H1 (cell line): ENCODE measurements around the gene ARF3. TPM values are rescaled to one million over a fixed set of nuclear protein-coding genes. Genes with fewer than 3 reads are reported as not detected.

Experiments used
- BCL11A ChIP-seq, 2 experiments: IDR thresholded peaks; one replicate each; pipeline ENCODE4 v1.6.1; 2011; ENCODE audit warnings: low read depth in 2 of 2, low read length in 2 of 2, mild to moderate bottlenecking in 2 of 2
- CHD1 ChIP-seq: IDR thresholded peaks from 2 replicates; pipeline ENCODE4 v1.6.1; 2012; ENCODE audit warnings: low read depth, low read length, improper control_type of control experiment
- CREB1 ChIP-seq: IDR thresholded peaks from 2 replicates; pipeline ENCODE4 v1.6.1; 2012; ENCODE audit warnings: inconsistent platforms
- GABPA ChIP-seq: IDR thresholded peaks from 2 replicates; pipeline ENCODE4 v1.6.1; 2011; ENCODE audit warnings: mild to moderate bottlenecking, low read length, moderate library complexity, borderline replicate concordance; ENCODE audit not compliant: insufficient read depth
- HDAC6 ChIP-seq: IDR thresholded peaks from one replicate; pipeline ENCODE4 v1.7.1; 2012; ENCODE audit warnings: low read depth, mild to moderate bottlenecking, inconsistent platforms, low read length, moderate library complexity
- NRF1 ChIP-seq: IDR thresholded peaks from 2 replicates; pipeline ENCODE4 v1.6.1; 2011; ENCODE audit warnings: mild to moderate bottlenecking, low read depth, low read length, improper control_type of control experiment
- RNF2 ChIP-seq: fragments of 200-900, 300-1000 bp; sonication (generic); IDR thresholded peaks from 2 replicates; pipeline ENCODE4 v1.7.1; 2016; ENCODE audit warnings: borderline replicate concordance, low read depth, mild to moderate bottlenecking, antibody characterized with exemption, low read length; ENCODE audit not compliant: poor library complexity, severe bottlenecking; ENCODE audit errors: missing control alignments
- RXRA ChIP-seq: IDR thresholded peaks from 2 replicates; pipeline ENCODE4 v1.6.1; 2011; ENCODE audit warnings: low read depth, mild to moderate bottlenecking, low read length, moderate library complexity; ENCODE audit not compliant: insufficient read depth
- TBP ChIP-seq: IDR thresholded peaks from 2 replicates; pipeline ENCODE4 v1.6.1; 2011; ENCODE audit warnings: low read depth, low read length, improper control_type of control experiment
- polyA plus RNA-seq, 7 experiments: library from polyadenylated mRNA; depleted of rRNA in 3 of 7; stranded (reverse) in 5 of 7; unstranded in 2 of 7; fragments of >200 nt in 5 of 7; fragments of 200-250 nt in 2 of 7; gene quantifications; 1 replicate in 5 of 7; 2 replicates in 1 of 7; 4 replicates in 1 of 7; pipeline versions ENCODE4 v1.2.1 to v1.2.3, GENCODE V29; 2011 to 2013; ENCODE audit warnings: missing spikeins in 2 of 7, mixed read lengths in 2 of 7
- total RNA-seq: library from RNA; stranded (reverse); fragmentation: NEBNext Ultra II Directional; extraction: Animal tissue kit (Norgen Biotek cat#: 25700); gene quantifications from 2 replicates; pipeline ENCODE4 v1.2.1, GENCODE V29; 2021
- TF ChIP-seq, protein P1 (sequence below): fragments of 300-600 bp; sonication (generic); IDR thresholded peaks from 2 replicates; pipeline ENCODE4 v1.7.1; 2012; ENCODE audit warnings: low read length, moderate library complexity, mild to moderate bottlenecking, inconsistent platforms; ENCODE audit not compliant: insufficient replicate concordance

ARF3 gene
- total and polyA plus RNA-seq, 2 of the 8 experiments (the other 6 are each of a cell fraction or from before 2014, with no cell fraction given): 231 to 250 TPM

GRCh38 chr12:48925304-48926011, 31.8 kb downstream of the ARF3 start, which contains the start of gene FKBP11 (continued):
- TF ChIP-seq, protein P1, sequence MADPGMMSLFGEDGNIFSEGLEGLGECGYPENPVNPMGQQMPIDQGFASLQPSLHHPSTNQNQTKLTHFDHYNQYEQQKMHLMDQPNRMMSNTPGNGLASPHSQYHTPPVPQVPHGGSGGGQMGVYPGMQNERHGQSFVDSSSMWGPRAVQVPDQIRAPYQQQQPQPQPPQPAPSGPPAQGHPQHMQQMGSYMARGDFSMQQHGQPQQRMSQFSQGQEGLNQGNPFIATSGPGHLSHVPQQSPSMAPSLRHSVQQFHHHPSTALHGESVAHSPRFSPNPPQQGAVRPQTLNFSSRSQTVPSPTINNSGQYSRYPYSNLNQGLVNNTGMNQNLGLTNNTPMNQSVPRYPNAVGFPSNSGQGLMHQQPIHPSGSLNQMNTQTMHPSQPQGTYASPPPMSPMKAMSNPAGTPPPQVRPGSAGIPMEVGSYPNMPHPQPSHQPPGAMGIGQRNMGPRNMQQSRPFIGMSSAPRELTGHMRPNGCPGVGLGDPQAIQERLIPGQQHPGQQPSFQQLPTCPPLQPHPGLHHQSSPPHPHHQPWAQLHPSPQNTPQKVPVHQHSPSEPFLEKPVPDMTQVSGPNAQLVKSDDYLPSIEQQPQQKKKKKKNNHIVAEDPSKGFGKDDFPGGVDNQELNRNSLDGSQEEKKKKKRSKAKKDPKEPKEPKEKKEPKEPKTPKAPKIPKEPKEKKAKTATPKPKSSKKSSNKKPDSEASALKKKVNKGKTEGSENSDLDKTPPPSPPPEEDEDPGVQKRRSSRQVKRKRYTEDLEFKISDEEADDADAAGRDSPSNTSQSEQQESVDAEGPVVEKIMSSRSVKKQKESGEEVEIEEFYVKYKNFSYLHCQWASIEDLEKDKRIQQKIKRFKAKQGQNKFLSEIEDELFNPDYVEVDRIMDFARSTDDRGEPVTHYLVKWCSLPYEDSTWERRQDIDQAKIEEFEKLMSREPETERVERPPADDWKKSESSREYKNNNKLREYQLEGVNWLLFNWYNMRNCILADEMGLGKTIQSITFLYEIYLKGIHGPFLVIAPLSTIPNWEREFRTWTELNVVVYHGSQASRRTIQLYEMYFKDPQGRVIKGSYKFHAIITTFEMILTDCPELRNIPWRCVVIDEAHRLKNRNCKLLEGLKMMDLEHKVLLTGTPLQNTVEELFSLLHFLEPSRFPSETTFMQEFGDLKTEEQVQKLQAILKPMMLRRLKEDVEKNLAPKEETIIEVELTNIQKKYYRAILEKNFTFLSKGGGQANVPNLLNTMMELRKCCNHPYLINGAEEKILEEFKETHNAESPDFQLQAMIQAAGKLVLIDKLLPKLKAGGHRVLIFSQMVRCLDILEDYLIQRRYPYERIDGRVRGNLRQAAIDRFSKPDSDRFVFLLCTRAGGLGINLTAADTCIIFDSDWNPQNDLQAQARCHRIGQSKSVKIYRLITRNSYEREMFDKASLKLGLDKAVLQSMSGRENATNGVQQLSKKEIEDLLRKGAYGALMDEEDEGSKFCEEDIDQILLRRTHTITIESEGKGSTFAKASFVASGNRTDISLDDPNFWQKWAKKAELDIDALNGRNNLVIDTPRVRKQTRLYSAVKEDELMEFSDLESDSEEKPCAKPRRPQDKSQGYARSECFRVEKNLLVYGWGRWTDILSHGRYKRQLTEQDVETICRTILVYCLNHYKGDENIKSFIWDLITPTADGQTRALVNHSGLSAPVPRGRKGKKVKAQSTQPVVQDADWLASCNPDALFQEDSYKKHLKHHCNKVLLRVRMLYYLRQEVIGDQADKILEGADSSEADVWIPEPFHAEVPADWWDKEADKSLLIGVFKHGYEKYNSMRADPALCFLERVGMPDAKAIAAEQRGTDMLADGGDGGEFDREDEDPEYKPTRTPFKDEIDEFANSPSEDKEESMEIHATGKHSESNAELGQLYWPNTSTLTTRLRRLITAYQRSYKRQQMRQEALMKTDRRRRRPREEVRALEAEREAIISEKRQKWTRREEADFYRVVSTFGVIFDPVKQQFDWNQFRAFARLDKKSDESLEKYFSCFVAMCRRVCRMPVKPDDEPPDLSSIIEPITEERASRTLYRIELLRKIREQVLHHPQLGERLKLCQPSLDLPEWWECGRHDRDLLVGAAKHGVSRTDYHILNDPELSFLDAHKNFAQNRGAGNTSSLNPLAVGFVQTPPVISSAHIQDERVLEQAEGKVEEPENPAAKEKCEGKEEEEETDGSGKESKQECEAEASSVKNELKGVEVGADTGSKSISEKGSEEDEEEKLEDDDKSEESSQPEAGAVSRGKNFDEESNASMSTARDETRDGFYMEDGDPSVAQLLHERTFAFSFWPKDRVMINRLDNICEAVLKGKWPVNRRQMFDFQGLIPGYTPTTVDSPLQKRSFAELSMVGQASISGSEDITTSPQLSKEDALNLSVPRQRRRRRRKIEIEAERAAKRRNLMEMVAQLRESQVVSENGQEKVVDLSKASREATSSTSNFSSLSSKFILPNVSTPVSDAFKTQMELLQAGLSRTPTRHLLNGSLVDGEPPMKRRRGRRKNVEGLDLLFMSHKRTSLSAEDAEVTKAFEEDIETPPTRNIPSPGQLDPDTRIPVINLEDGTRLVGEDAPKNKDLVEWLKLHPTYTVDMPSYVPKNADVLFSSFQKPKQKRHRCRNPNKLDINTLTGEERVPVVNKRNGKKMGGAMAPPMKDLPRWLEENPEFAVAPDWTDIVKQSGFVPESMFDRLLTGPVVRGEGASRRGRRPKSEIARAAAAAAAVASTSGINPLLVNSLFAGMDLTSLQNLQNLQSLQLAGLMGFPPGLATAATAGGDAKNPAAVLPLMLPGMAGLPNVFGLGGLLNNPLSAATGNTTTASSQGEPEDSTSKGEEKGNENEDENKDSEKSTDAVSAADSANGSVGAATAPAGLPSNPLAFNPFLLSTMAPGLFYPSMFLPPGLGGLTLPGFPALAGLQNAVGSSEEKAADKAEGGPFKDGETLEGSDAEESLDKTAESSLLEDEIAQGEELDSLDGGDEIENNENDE: no peak
- TF ChIP-seq BCL11A (IDR thresholded peaks at IDR 0.05; ENCODE audit: low read depth in 2 of 2, low read length in 2 of 2) (no peak), CREB1 (peak; percentile 68; the same call in 1 of the 2 replicates), NRF1 (no peak), RNF2 (no peak), CHD1 (no peak), HDAC6 (no peak), RXRA (no peak), GABPA (no peak), TBP (no peak)
